Upper lobe of left lung (tissue), 6 donors: ENCODE results near the gene EYA3. TPM values are rescaled to one million over a fixed set of nuclear protein-coding genes. Genes with fewer than 3 reads are reported as not detected.
"Not testable (repeated sequence)": the region's sequence is repeated elsewhere in the genome, so short reads cannot be mapped to it uniquely, and the experiment has no call there.

Experiments used
- ATAC-seq, 2 donors: fragments of 200-7000 bp; cut with Tn5 transposase; one replicate each; pipeline ENCODE4 v1.9.1; 2022; ENCODE audit warnings: mild to moderate bottlenecking in 2 of 2, moderate library complexity in 2 of 2; ENCODE audit not compliant: low FRiP score in 2 of 2
- DNase-seq, 2 donors: peaks; one replicate each; pipeline ENCODE4 v3.0.0-alpha.2; 2019 to 2020
- H3K27ac ChIP-seq, 4 donors: fragments of 200-600 bp; sonication (generic); one replicate each; pipeline ENCODE4 v1.5.1; 2016 to 2019
- H3K27me3 ChIP-seq, 4 donors: fragments of 200-600 bp; sonication (generic); one replicate each; pipeline ENCODE4 v1.5.1; 2017 to 2019
- H3K36me3 ChIP-seq, 4 donors: fragments of 200-600 bp; sonication (generic); one replicate each; pipeline ENCODE4 v1.5.1; 2016 to 2019
- H3K4me1 ChIP-seq, 4 donors: fragments of 200-600 bp; sonication (generic); one replicate each; pipeline ENCODE4 v1.5.1; 2018 to 2019
- H3K4me3 ChIP-seq, 4 donors: fragments of 200-600 bp; sonication (generic); one replicate each; pipeline ENCODE4 v1.5.1; 2017 to 2019; ENCODE audit warnings: mild to moderate bottlenecking in 2 of 4, moderate library complexity in 1 of 4
- H3K9me3 ChIP-seq, 4 donors: fragments of 200-600 bp; sonication (generic); one replicate each; pipeline ENCODE4 v1.5.1; 2018 to 2019
- CTCF ChIP-seq, 6 experiments: fragments of 450-650 bp in 4 of 6; fragments of 200-600 bp in 2 of 6; sonication (generic) in 2 of 6; IDR thresholded peaks; one replicate each; pipeline ENCODE4 v1.5.1; 2016 to 2019; ENCODE audit warnings: antibody characterized with exemption in 6 of 6
- EP300 ChIP-seq, 4 donors: sonication (generic); formaldehyde crosslinking; IDR thresholded peaks; one replicate each; pipeline ENCODE4 v1.5.1; 2017; ENCODE audit warnings: antibody characterized with exemption in 4 of 4, control low read depth in 2 of 4
- POLR2A ChIP-seq, 4 donors: fragments of 450-650 bp; IDR thresholded peaks; one replicate each; pipeline ENCODE4 v1.5.1; 2016 to 2017; ENCODE audit warnings: antibody characterized with exemption in 4 of 4, mild to moderate bottlenecking in 2 of 4
- POLR2AphosphoS5 ChIP-seq, 2 donors: sonication (generic); formaldehyde crosslinking; IDR thresholded peaks; one replicate each; pipeline ENCODE4 v1.5.1; 2017; ENCODE audit warnings: antibody characterized with exemption in 2 of 2
- WGBS, 2 donors: methylation state at CpG; one replicate each; pipeline ENCODE4 v1.1.5; 2017 to 2018; 5-methylcytosine and 5-hydroxymethylcytosine counted together
- total RNA-seq, 6 donors: library from RNA; depleted of rRNA in 4 of 6; stranded (reverse); fragments of >200 nt in 4 of 6; gene quantifications; one replicate each; pipeline versions ENCODE4 v1.1.0 to v1.2.1, GENCODE V29; 2016 to 2021
- donor health status: DM: no; HTN: no; CAD: no; lungs with moderate emphysema.
- donor health status: DM: no; HTN: yes; CAD: no; lungs with severe emphysema.

EYA3 gene
- total RNA-seq, 6 donors from 2014 or later: 15.9 to 23.4 (median 22.0) TPM

GRCh38 chr1:28021064-28021463 lies 67.3 kb downstream of the EYA3 start:
- DNase-seq (no peak), ATAC-seq (no peak)
- 72 to 83% methylated on average over 2 of the region's 2 CpGs for WGBS, 2 donors
- TF ChIP-seq CTCF (IDR thresholded peaks at IDR 0.05) (no peak), POLR2A (IDR thresholded peaks at IDR 0.05) (no peak), POLR2AphosphoS5 (IDR thresholded peaks at IDR 0.05) (no peak), EP300 (IDR thresholded peaks at IDR 0.05) (no peak)
- Histone ChIP-seq H3K4me3 (no peak overlapping the region), H3K27ac (no peak overlapping the region), H3K36me3 (peaks cover 0 to 9% (median 2%) of the 10 kb centered on the region in 4 donors), H3K4me1 (peaks cover 0 to 14% (median 5%) of the 10 kb centered on the region in 4 donors), H3K27me3 (no peaks in the 10 kb centered on the region), H3K9me3 (no peaks in the 10 kb centered on the region)

- no peaks in the 10 kb centered on the region for H3K9me3 ChIP-seq
- H3K27me3 ChIP-seq: no peaks in the 10 kb centered on the region
- ATAC-seq: no peak
- no peaks in the 10 kb centered on the region for H3K4me1 ChIP-seq
- no peak overlapping the region for H3K27ac ChIP-seq
- peaks cover 17 to 63% (median 27%) of the 10 kb centered on the region in 4 donors for H3K36me3 ChIP-seq
- no peak for TF ChIP-seq POLR2A (IDR thresholded peaks at IDR 0.05)
- TF ChIP-seq CTCF (IDR thresholded peaks at IDR 0.05): no peak
- TF ChIP-seq EP300 (IDR thresholded peaks at IDR 0.05): no peak
- no peak for TF ChIP-seq POLR2AphosphoS5 (IDR thresholded peaks at IDR 0.05)
- no peak for DNase-seq
- WGBS, 2 donors: 93 to 96% methylated on average over 1 of the region's 1 CpG
- no peak overlapping the region for H3K4me3 ChIP-seq
These were observed 77.4 kb downstream of the EYA3 start for GRCh38 chr1:28010969-28011368.

GRCh38 chr1:28003117-28003516 lies 85.3 kb downstream of the EYA3 start:
- H3K36me3 ChIP-seq: peaks cover 11 to 73% (median 37%) of the 10 kb centered on the region in 4 donors
- not testable (repeated sequence) for ATAC-seq, H3K27me3 ChIP-seq, DNase-seq, H3K4me3 ChIP-seq, H3K4me1 ChIP-seq, H3K27ac ChIP-seq, H3K9me3 ChIP-seq
- 96 to 97% methylated on average over 8 of the region's 8 CpGs for WGBS, 2 donors

- Histone ChIP-seq H3K9me3 (no peaks in the 10 kb centered on the region), H3K36me3 (peaks cover 16 to 78% (median 41%) of the 10 kb centered on the region in 4 donors), H3K27ac (no peak overlapping the region), H3K4me1 (no peaks in the 10 kb centered on the region), H3K27me3 (no peaks in the 10 kb centered on the region), H3K4me3 (no peak overlapping the region)
- WGBS, 2 donors: 98% methylated on average over 10 of the region's 10 CpGs
- no peak for DNase-seq
- TF ChIP-seq POLR2A (IDR thresholded peaks at IDR 0.05) (no peak), EP300 (IDR thresholded peaks at IDR 0.05) (no peak), CTCF (IDR thresholded peaks at IDR 0.05) (no peak), POLR2AphosphoS5 (IDR thresholded peaks at IDR 0.05) (no peak)
- ATAC-seq: no peak
These were observed 85.8 kb downstream of the EYA3 start for GRCh38 chr1:28002600-28002999.

- H3K36me3 ChIP-seq: peaks cover 17 to 90% (median 55%) of the 10 kb centered on the region in 4 donors
- 82 to 92% methylated on average over 1 of the region's 1 CpG for WGBS, 2 donors
These were observed 89.4 kb downstream of the EYA3 start for GRCh38 chr1:27999055-27999454.

GRCh38 chr1:27994526-27994925 lies 93.9 kb downstream of the EYA3 start:
- not testable (repeated sequence) for ATAC-seq, DNase-seq, H3K4me3 ChIP-seq, H3K9me3 ChIP-seq, H3K27me3 ChIP-seq
- WGBS, 2 donors: 93 to 98% methylated on average over 6 of the region's 6 CpGs
- peak overlapping the region in 1 of 4 donors; percentile 64 for H3K27ac ChIP-seq
- peaks cover 26 to 99% (median 52%) of the 10 kb centered on the region in 4 donors for H3K36me3 ChIP-seq
- peaks cover 8 to 27% (median 14%) of the 10 kb centered on the region in 4 donors for H3K4me1 ChIP-seq

More at GRCh38 chr1:27999055-27999454, 89.4 kb downstream of the EYA3 start:
- Histone ChIP-seq H3K27me3 (no peaks in the 10 kb centered on the region), H3K9me3 (no peaks in the 10 kb centered on the region), H3K27ac (no peak overlapping the region), H3K4me3 (no peak overlapping the region), H3K4me1 (peaks cover 0 to 3% (median 0%) of the 10 kb centered on the region in 4 donors)
- DNase-seq (no peak), ATAC-seq (no peak)
- no peak for TF ChIP-seq POLR2A (IDR thresholded peaks at IDR 0.05)
- no peak for TF ChIP-seq CTCF (IDR thresholded peaks at IDR 0.05)
- no peak for TF ChIP-seq EP300 (IDR thresholded peaks at IDR 0.05)
- no peak for TF ChIP-seq POLR2AphosphoS5 (IDR thresholded peaks at IDR 0.05)
